ENCODE data around the gene EFNA4.

DNA sequence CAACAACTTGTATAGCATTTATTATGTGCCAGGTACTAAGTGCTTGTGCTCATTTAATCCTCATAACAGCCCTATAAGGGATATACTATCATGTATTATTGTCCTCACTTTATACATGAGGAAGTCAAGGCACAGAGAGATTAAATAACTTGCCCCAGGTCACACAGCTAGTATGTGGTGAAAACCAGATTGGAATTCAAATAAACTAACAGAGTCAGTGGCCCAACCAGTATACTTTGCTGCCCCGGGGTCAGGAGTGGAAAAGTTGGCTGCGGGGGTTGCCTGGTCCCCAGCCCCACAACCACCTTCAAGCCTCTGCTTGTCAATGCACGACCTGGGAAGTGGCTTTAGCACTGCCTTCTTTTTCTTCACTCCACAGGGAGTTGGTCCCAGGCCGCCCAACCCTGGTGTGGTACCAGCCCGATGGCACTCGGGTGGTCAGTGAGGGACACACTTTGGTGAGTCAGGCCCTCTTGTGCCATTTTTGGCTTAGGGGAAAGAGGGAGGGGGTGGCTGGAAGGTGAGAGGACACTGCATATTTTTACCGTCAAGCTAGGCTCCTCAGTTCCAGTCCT, 9.9 kb upstream of the EFNA4 start:
- TF ChIP-seq, protein P1, sequence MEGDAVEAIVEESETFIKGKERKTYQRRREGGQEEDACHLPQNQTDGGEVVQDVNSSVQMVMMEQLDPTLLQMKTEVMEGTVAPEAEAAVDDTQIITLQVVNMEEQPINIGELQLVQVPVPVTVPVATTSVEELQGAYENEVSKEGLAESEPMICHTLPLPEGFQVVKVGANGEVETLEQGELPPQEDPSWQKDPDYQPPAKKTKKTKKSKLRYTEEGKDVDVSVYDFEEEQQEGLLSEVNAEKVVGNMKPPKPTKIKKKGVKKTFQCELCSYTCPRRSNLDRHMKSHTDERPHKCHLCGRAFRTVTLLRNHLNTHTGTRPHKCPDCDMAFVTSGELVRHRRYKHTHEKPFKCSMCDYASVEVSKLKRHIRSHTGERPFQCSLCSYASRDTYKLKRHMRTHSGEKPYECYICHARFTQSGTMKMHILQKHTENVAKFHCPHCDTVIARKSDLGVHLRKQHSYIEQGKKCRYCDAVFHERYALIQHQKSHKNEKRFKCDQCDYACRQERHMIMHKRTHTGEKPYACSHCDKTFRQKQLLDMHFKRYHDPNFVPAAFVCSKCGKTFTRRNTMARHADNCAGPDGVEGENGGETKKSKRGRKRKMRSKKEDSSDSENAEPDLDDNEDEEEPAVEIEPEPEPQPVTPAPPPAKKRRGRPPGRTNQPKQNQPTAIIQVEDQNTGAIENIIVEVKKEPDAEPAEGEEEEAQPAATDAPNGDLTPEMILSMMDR (IDR thresholded peaks at IDR 0.05; ENCODE audit: low read depth, low read length, missing input control) = no peak
- TF ChIP-seq TAF1 (conservative IDR thresholded peaks at IDR 0.05) = no peak
- TF ChIP-seq YY1 (IDR thresholded peaks at IDR 0.05) = no peak
- TF ChIP-seq, protein P2, sequence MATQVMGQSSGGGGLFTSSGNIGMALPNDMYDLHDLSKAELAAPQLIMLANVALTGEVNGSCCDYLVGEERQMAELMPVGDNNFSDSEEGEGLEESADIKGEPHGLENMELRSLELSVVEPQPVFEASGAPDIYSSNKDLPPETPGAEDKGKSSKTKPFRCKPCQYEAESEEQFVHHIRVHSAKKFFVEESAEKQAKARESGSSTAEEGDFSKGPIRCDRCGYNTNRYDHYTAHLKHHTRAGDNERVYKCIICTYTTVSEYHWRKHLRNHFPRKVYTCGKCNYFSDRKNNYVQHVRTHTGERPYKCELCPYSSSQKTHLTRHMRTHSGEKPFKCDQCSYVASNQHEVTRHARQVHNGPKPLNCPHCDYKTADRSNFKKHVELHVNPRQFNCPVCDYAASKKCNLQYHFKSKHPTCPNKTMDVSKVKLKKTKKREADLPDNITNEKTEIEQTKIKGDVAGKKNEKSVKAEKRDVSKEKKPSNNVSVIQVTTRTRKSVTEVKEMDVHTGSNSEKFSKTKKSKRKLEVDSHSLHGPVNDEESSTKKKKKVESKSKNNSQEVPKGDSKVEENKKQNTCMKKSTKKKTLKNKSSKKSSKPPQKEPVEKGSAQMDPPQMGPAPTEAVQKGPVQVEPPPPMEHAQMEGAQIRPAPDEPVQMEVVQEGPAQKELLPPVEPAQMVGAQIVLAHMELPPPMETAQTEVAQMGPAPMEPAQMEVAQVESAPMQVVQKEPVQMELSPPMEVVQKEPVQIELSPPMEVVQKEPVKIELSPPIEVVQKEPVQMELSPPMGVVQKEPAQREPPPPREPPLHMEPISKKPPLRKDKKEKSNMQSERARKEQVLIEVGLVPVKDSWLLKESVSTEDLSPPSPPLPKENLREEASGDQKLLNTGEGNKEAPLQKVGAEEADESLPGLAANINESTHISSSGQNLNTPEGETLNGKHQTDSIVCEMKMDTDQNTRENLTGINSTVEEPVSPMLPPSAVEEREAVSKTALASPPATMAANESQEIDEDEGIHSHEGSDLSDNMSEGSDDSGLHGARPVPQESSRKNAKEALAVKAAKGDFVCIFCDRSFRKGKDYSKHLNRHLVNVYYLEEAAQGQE (IDR thresholded peaks at IDR 0.05) = no peak
- no peak for TF ChIP-seq SP1 (IDR thresholded peaks at IDR 0.05)

All from liver (tissue), 3 donors.